ENCODE results near the gene DIMT1.

Gene DIMT1

DNA sequence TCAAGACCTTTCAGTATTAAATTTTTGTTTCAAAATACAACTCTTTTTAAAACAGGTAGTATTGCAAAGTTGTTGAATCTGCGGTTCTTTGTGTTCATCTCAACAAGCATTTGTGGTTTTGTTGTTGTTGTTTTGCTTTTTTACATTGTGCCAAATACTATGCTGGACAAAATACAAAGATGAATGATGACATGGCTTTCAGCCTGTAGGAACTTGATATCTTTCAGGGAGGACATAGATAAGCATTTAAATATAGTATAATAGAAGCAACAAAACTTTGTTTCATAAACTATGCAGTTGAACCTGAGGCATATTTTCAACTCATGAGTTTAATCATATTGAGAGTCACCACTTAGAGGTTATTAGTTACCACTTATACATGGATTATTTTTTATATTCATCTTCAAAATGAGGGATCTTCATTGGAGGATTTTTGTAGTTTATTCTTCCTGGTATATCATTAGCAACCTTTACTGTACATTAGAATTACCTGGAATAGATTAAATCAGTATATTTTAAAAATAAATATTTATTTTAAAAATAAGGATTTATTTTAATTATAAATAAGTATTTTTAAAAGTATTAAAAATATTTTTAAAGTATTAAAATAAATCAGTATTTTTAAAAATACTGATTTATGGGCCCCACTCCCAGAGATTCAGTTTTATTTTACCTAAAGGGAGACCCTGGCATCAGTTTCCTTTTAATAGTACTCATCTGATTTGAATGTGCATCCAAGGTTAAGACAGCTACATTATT lies 54.8 kb downstream of the DIMT1 start:
- Histone ChIP-seq H2AK5ac (ENCODE audit: low read depth, low read length) (no peak overlapping the region), H3K18ac (ENCODE audit: low read length) (no peak overlapping the region), H3K79me1 (ENCODE audit: low read depth, low read length) (no peaks in the 10 kb centered on the region), H3K27ac (replicated peaks; ENCODE audit: low read length) (no peak overlapping the region), H4K91ac (ENCODE audit: low read depth, low read length, poor library complexity) (no peak overlapping the region), H3K4me2 (ENCODE audit: insufficient read depth, low read length, poor library complexity, severe bottlenecking) (no peak overlapping the region), H3K4me1 (ENCODE audit: control insufficient read depth in 2 of 2, insufficient read depth in 1 of 2, low read depth in 1 of 2, low read length in 2 of 2) (no peaks in the 10 kb centered on the region), H3K4ac (ENCODE audit: low read length) (no peak overlapping the region), H2BK120ac (ENCODE audit: low read depth, low read length) (no peak overlapping the region), H2BK12ac (ENCODE audit: low read length) (no peak overlapping the region), H3K23ac (ENCODE audit: low read depth, low read length, poor library complexity) (no peak overlapping the region), H3K9me3 (replicated peaks in 1 of 2; ENCODE audit: control insufficient read depth in 2 of 2, insufficient read depth in 1 of 2, low read depth in 1 of 2, low read length in 2 of 2) (no peaks in the 10 kb centered on the region), H3K14ac (ENCODE audit: low read length) (no peak overlapping the region), H3K4me3 (ENCODE audit: low read length in 2 of 2) (no peak overlapping the region), H2AFZ (ENCODE audit: low read length) (no peak overlapping the region), H2BK15ac (ENCODE audit: low read length) (no peak overlapping the region), H2BK5ac (ENCODE audit: low read length) (no peak overlapping the region), H4K8ac (ENCODE audit: low read depth, low read length) (no peak overlapping the region), H3K27me3 (ENCODE audit: control insufficient read depth in 3 of 3, insufficient read depth in 3 of 3, low read depth in 1 of 3, low read length in 3 of 3) (no peaks in the 10 kb centered on the region), H3K36me3 (replicated peaks in 1 of 2; ENCODE audit: control insufficient read depth in 2 of 2, insufficient read depth in 2 of 2, low read length in 2 of 2) (peaks cover 7 to 77% of the 10 kb centered on the region in 2 donors), H3K9ac (ENCODE audit: low read depth, low read length, poor library complexity) (no peak overlapping the region)
- no peak for DNase-seq (ENCODE audit: low spot score)
- no CpG with 5 or more reads among the region's 1 CpG for WGBS, 2 donors (ENCODE audit: extremely low coverage in 2 of 2, insufficient read length in 2 of 2, insufficient replicate concordance in 1 of 2)

DNA sequence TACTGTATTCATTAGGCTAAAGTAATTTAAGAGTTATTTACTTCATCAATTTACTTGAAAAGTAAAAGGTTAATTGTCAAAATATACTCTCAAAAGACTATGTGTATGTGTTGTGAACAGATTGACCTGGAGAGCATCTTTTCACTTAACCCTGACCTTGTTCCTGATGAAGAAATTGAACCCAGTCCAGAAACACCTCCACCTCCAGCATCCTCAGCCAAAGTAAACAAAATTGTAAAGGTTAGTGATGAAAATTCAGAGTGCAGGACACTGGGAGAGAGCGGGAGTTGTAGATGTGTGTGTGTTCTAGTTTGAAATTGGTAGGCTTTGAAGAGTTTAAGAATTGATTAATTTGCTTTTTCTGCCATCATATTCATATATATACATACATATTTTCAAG lies 55.8 kb downstream of the DIMT1 start:
- Histone ChIP-seq H2AK5ac (ENCODE audit: low read depth, low read length) (no peak overlapping the region), H3K36me3 (replicated peaks in 1 of 2; ENCODE audit: control insufficient read depth in 2 of 2, insufficient read depth in 2 of 2, low read length in 2 of 2) (peaks cover 7 to 67% of the 10 kb centered on the region in 2 donors), H3K9me3 (replicated peaks in 1 of 2; ENCODE audit: control insufficient read depth in 2 of 2, insufficient read depth in 1 of 2, low read depth in 1 of 2, low read length in 2 of 2) (no peaks in the 10 kb centered on the region), H3K4me3 (ENCODE audit: low read length in 2 of 2) (no peak overlapping the region), H4K8ac (ENCODE audit: low read depth, low read length) (no peak overlapping the region), H3K27me3 (ENCODE audit: control insufficient read depth in 3 of 3, insufficient read depth in 3 of 3, low read depth in 1 of 3, low read length in 3 of 3) (no peaks in the 10 kb centered on the region), H3K14ac (ENCODE audit: low read length) (no peak overlapping the region), H3K79me1 (ENCODE audit: low read depth, low read length) (no peaks in the 10 kb centered on the region), H3K18ac (ENCODE audit: low read length) (no peak overlapping the region), H3K27ac (replicated peaks; ENCODE audit: low read length) (no peak overlapping the region), H4K91ac (ENCODE audit: low read depth, low read length, poor library complexity) (no peak overlapping the region), H3K23ac (ENCODE audit: low read depth, low read length, poor library complexity) (no peak overlapping the region), H3K4me1 (ENCODE audit: control insufficient read depth in 2 of 2, insufficient read depth in 1 of 2, low read depth in 1 of 2, low read length in 2 of 2) (no peaks in the 10 kb centered on the region), H3K9ac (ENCODE audit: low read depth, low read length, poor library complexity) (no peak overlapping the region), H2BK15ac (ENCODE audit: low read length) (no peak overlapping the region), H2BK12ac (ENCODE audit: low read length) (no peak overlapping the region), H2BK5ac (ENCODE audit: low read length) (no peak overlapping the region), H2BK120ac (ENCODE audit: low read depth, low read length) (no peak overlapping the region), H3K4me2 (ENCODE audit: insufficient read depth, low read length, poor library complexity, severe bottlenecking) (no peak overlapping the region), H2AFZ (ENCODE audit: low read length) (no peak overlapping the region), H3K4ac (ENCODE audit: low read length) (no peak overlapping the region)
- 100% methylated on average over 1 of the region's 1 CpG; no CpG with 5 or more reads in 1 of the 2 donors for WGBS, 2 donors (ENCODE audit: extremely low coverage in 2 of 2, insufficient read length in 2 of 2, insufficient replicate concordance in 1 of 2)
- no peak for DNase-seq (ENCODE audit: low spot score)

DNA sequence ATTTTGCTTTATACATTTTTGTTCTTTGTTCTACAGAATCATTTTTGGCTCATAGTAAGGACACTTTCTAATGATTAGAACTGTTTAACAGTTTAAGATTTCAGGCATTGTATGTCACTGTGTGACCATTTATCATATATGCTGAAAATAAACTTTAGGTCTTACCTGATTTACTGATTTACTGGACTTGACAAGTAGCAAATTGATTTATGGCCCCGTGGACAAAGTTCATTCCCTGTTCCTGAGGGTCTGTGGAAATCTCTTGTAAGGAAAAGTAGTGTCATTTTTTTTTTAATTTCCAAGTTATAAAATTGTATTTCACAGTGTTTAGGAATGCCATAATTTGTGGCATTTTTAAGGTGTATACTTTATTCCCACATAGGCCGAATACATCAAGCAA lies 57.0 kb downstream of the DIMT1 start:
- H3K4ac ChIP-seq (ENCODE audit: low read length), result no peak overlapping the region
- H2BK12ac ChIP-seq (ENCODE audit: low read length), result no peak overlapping the region
- no CpG with 5 or more reads among the region's 2 CpGs for WGBS, 2 donors (ENCODE audit: extremely low coverage in 2 of 2, insufficient read length in 2 of 2, insufficient replicate concordance in 1 of 2)
- no peak overlapping the region for H3K9ac ChIP-seq (ENCODE audit: low read depth, low read length, poor library complexity)
- H3K9me3 ChIP-seq (replicated peaks in 1 of 2; ENCODE audit: control insufficient read depth in 2 of 2, insufficient read depth in 1 of 2, low read depth in 1 of 2, low read length in 2 of 2), result no peaks in the 10 kb centered on the region
- H3K18ac ChIP-seq (ENCODE audit: low read length), result no peak overlapping the region
- no peak overlapping the region for H2BK5ac ChIP-seq (ENCODE audit: low read length)
- no peak for DNase-seq (ENCODE audit: low spot score)
- H3K36me3 ChIP-seq (replicated peaks in 1 of 2; ENCODE audit: control insufficient read depth in 2 of 2, insufficient read depth in 2 of 2, low read length in 2 of 2), result peaks cover 6 to 56% of the 10 kb centered on the region in 2 donors
- no peak overlapping the region for H3K4me2 ChIP-seq (ENCODE audit: insufficient read depth, low read length, poor library complexity, severe bottlenecking)
- no peak overlapping the region for H3K23ac ChIP-seq (ENCODE audit: low read depth, low read length, poor library complexity)
- H3K4me3 ChIP-seq (ENCODE audit: low read length in 2 of 2), result no peak overlapping the region
- no peak overlapping the region for H4K91ac ChIP-seq (ENCODE audit: low read depth, low read length, poor library complexity)
- no peaks in the 10 kb centered on the region for H3K79me1 ChIP-seq (ENCODE audit: low read depth, low read length)
- no peaks in the 10 kb centered on the region for H3K4me1 ChIP-seq (ENCODE audit: control insufficient read depth in 2 of 2, insufficient read depth in 1 of 2, low read depth in 1 of 2, low read length in 2 of 2)
- no peak overlapping the region for H2AK5ac ChIP-seq (ENCODE audit: low read depth, low read length)
- H3K27me3 ChIP-seq (ENCODE audit: control insufficient read depth in 3 of 3, insufficient read depth in 3 of 3, low read depth in 1 of 3, low read length in 3 of 3), result no peaks in the 10 kb centered on the region
- H3K27ac ChIP-seq (replicated peaks; ENCODE audit: low read length), result no peak overlapping the region
- no peak overlapping the region for H4K8ac ChIP-seq (ENCODE audit: low read depth, low read length)
- H2AFZ ChIP-seq (ENCODE audit: low read length), result no peak overlapping the region
- no peak overlapping the region for H2BK120ac ChIP-seq (ENCODE audit: low read depth, low read length)
- H2BK15ac ChIP-seq (ENCODE audit: low read length), result no peak overlapping the region
- no peak overlapping the region for H3K14ac ChIP-seq (ENCODE audit: low read length)

DNA sequence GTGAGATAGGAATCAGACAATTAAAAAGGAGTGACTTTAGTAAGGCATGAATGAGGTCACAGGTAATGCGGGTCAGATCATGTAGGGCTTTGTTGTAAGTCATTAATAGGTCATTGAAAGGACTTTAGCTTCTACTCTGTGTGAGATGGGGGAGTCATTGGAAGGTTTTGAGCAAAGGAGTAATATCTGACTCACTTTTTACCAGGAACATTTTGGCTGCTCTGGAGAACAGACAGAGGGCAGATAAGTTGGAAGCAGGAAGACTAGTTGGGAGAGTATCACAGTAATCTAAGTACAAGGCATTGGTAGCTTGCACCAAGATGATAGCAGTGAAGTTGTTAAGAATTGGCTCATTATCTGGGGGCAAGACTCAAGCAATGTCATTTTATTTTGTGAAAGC lies 60.3 kb downstream of the DIMT1 start:
- Histone ChIP-seq H3K79me1 (ENCODE audit: low read depth, low read length) (peaks cover 1% of the 10 kb centered on the region), H3K23ac (ENCODE audit: low read depth, low read length, poor library complexity) (no peak overlapping the region), H2BK15ac (ENCODE audit: low read length) (no peak overlapping the region), H3K27ac (replicated peaks; ENCODE audit: low read length) (no peak overlapping the region), H4K8ac (ENCODE audit: low read depth, low read length) (no peak overlapping the region), H3K4ac (ENCODE audit: low read length) (no peak overlapping the region), H3K14ac (ENCODE audit: low read length) (no peak overlapping the region), H4K91ac (ENCODE audit: low read depth, low read length, poor library complexity) (no peak overlapping the region), H3K4me2 (ENCODE audit: insufficient read depth, low read length, poor library complexity, severe bottlenecking) (no peak overlapping the region), H3K4me1 (ENCODE audit: control insufficient read depth in 2 of 2, insufficient read depth in 1 of 2, low read depth in 1 of 2, low read length in 2 of 2) (no peaks in the 10 kb centered on the region), H2AFZ (ENCODE audit: low read length) (no peak overlapping the region), H3K27me3 (ENCODE audit: control insufficient read depth in 3 of 3, insufficient read depth in 3 of 3, low read depth in 1 of 3, low read length in 3 of 3) (no peaks in the 10 kb centered on the region), H2BK120ac (ENCODE audit: low read depth, low read length) (no peak overlapping the region), H3K4me3 (ENCODE audit: low read length in 2 of 2) (no peak overlapping the region), H2BK5ac (ENCODE audit: low read length) (no peak overlapping the region), H2AK5ac (ENCODE audit: low read depth, low read length) (no peak overlapping the region), H3K9ac (ENCODE audit: low read depth, low read length, poor library complexity) (no peak overlapping the region), H3K36me3 (replicated peaks in 1 of 2; ENCODE audit: control insufficient read depth in 2 of 2, insufficient read depth in 2 of 2, low read length in 2 of 2) (peaks cover 2 to 23% of the 10 kb centered on the region in 2 donors), H2BK12ac (ENCODE audit: low read length) (no peak overlapping the region), H3K9me3 (replicated peaks in 1 of 2; ENCODE audit: control insufficient read depth in 2 of 2, insufficient read depth in 1 of 2, low read depth in 1 of 2, low read length in 2 of 2) (no peaks in the 10 kb centered on the region), H3K18ac (ENCODE audit: low read length) (no peak overlapping the region)
- no CpG with 5 or more reads among the region's 1 CpG for WGBS, 2 donors (ENCODE audit: extremely low coverage in 2 of 2, insufficient read length in 2 of 2, insufficient replicate concordance in 1 of 2)
- DNase-seq (ENCODE audit: low spot score), result no peak

Data from neuronal stem cell (in vitro differentiated cells).